Stimulated activated CD4-positive, alpha-beta T cell treated with anti-CD3 and anti-CD28 coated beads, TNF-alpha, amount 100 ng/mL, for 48 hours (primary cell): ENCODE measurements around the gene GSTCD.
"Not testable (repeated sequence)": the region's sequence is repeated elsewhere in the genome, so short reads cannot be mapped to it uniquely, and the experiment has no call there.

ENCODE experiments used
- DNase-seq, 3 donors: peaks; one replicate each; pipeline ENCODE4 v3.0.0-alpha.2; 2020; ENCODE audit warnings: low read depth in 3 of 3

GSTCD gene

GRCh38 chr4:105715692-105716278 lies 7.2 kb downstream of the GSTCD start:
- DNase-seq, result no peak

DNA sequence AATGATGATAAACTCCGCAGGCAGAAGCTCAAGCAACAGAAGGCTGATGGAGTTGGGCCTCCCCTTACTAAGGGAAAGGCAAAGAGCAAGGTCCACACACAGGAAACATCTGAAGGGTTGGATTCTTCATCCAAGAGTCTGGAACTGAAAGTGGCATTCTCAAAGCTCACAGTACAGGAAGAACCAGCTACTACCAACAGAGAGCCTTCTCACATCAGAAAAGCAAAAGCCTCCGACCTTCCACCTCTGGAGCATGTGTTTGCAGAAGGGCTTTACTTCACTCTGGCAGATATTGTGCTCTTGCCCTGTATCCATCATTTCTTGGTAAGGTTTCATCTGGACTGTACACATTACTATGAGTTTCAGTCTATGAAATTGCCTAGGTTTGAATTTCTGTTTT lies 10.6 kb downstream of the GSTCD start:
- DNase-seq, result no peak

DNA sequence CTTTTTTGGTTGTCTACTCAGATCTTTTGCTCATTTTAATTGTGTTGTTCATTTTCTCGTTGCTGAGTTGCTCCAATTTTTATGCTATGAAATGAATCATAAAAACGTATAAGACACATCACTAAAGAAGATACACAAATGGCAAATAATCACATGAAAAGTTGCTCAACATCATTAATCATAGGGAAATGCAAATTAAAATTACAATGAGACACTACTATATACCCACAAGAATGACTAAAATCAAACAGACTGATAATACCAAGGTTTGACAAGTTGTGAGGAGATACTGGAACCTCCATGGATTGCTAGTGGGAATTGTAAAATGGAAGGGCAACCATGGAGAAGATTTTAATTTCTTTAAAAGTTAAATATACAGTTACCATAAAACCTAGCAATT lies 17.0 kb downstream of the GSTCD start:
- no peak for DNase-seq

- not testable (repeated sequence) for DNase-seq
Observed at GRCh38 chr4:105729895-105730294, 21.3 kb downstream of the GSTCD start.

DNA sequence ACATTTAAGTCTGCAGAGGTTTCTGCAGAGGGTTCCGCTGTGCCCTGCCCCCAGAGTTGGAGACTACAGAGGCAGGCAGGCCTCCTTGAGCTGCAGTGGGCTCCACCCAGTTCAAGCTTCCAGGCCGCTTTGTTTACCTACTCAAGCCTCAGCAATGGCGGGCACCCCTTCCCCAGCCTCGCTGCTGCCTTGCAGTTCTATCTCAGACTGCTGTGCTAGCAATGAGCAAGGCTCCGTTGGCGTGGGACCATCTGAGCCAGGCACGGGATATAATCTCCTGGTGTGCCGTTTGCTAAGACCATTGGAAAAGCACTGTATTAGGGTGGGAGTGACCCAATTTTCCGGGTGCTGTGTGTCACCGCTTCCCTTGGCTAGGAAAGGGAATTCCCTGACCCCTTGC lies 26.6 kb downstream of the GSTCD start:
- not testable (repeated sequence) for DNase-seq

- no peak for DNase-seq
Observed at GRCh38 chr4:105741548-105741947, 33.0 kb downstream of the GSTCD start.

- no peak for DNase-seq
Observed at GRCh38 chr4:105748222-105748621, 39.6 kb downstream of the GSTCD start.

- no peak for DNase-seq
Observed at GRCh38 chr4:105751718-105752299, 43.2 kb downstream of the GSTCD start.

- no peak for DNase-seq
Observed at GRCh38 chr4:105753361-105753760, 44.8 kb downstream of the GSTCD start.

GRCh38 chr4:105755375-105755774 lies 46.8 kb downstream of the GSTCD start:
- DNase-seq, result no peak

DNA sequence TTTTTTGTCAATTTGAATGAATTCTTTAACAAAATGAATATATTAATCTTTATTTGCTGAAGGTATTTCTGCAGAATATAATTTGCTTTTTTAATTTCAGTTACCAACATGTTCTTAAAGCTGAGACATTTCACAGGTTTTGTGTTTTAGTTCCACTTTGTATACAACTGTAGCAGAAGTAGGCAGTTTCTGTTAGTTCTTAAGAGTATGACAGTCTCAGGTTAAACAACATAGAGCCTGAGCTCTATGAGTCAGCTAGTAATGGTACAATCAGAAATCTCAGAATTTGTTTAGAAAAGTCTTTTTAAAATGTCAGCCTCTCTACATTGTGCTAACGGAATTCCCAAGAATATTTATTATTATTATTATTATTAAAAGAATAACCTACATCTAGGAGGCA lies 50.4 kb downstream of the GSTCD start:
- no peak for DNase-seq

DNA sequence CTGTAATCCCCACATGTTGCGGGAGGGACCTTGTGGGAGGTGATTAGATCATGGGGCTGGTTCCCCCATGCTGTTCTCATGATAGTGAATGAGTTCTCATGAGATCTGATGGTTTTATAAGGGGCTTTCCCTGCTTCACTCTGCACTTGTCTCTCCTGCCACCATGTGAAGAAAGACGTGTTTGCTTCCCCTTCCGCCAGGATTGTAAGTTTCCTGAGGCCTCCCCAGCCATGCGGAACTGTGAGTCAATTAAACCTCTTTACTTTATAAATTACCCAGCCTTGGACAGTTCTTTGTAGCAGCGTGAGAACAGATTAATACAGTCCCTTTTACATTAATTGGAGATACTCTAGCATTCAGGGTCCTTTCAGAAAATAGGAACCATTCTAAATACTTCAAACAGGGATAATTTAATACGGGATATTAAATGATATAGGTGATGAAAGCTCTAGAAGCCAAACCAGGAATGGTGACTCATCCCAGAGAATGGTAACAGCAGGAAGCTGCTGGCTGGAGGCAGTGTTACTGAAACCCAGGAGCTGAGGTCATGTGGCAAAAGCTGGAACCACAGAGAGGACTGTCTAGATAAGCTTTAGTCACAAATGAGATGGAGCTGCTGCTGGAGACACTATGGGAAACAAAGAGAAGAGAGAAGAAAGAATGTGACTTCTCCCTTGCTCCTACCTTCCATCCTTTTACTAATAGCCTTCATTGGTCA lies 57.3 kb downstream of the GSTCD start:
- no peak for DNase-seq

DNA sequence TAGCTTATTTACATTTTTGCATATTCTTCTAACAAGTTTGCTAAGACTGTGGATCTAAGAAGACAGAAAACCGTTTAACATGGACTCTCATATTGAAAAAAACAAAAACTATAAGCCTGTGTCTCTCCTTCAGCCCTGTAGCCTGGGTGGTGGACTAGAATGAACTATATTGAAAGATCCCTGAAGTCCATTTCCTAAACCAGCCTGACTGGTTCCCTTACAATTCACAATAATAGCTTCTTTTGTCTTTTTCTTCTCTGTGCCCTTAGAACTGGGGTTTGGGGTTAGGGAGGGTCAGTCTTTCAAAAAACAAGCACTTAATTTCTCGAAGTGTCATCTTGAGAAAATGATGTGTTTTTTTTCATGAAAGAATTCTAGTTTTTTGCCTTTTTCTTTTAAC lies 59.0 kb downstream of the GSTCD start:
- DNase-seq, result no peak

DNA sequence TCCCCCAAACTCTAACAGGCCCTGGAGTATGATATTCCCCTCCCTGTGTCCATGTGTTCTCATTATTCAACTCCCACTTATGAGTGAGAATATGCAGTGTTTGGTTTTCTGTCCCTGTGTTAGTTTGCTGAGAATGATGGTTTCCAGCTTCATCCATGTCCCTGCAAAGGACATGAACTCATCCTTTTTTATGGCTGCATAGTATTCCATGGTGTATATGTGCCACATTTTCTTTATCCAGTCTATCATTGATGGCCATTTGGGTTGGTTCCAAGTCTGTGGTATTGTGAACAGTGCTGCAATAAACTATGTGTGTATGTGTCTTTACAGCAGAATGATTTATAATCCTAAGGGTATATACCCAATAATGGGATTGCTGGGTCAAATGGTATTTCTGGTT lies 61.9 kb downstream of the GSTCD start:
- DNase-seq, result not testable (repeated sequence)

DNA sequence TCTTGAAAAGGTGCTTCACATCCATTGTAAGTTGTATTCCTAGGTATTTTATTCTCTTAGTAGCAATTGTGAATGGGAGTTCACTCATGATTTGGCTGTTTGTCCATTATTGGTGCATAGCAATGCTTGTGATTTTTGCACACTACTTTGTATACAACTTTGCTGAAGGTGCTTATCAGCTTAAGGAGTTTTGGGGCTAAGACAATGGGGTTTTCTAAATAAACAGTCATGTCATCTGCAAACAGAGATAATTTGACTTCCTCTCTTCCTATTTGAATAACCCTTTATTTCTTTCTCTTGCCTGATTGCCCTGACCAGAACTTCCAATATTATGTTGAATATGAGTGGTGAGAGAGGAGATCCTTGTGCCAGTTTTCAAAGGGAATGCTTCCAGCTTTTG lies 63.5 kb downstream of the GSTCD start:
- DNase-seq, result not testable (repeated sequence)

- DNase-seq, result not testable (repeated sequence)
Observed at GRCh38 chr4:105775760-105776415, 67.3 kb downstream of the GSTCD start.

DNA sequence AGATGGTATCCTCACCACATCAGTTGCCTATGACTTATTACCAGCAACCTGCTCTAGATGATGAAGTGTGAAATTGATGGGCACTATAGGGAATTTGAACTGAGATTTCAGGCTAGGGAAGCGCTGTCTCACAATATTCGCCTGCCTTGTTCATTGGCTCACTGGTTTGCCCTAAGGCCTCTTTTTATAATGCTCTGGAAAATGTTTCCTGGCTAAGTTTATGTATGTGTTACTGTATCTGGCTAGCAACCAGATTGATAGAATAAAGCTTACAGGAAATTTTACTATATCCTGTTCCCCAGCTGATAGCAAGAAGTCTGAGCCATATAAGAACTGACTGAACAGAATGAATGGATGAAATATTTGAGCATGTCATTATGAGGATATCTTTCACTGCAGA lies 71.6 kb downstream of the GSTCD start:
- no peak for DNase-seq

GRCh38 chr4:105784761-105785160 lies 76.2 kb downstream of the GSTCD start:
- no peak for DNase-seq

DNA sequence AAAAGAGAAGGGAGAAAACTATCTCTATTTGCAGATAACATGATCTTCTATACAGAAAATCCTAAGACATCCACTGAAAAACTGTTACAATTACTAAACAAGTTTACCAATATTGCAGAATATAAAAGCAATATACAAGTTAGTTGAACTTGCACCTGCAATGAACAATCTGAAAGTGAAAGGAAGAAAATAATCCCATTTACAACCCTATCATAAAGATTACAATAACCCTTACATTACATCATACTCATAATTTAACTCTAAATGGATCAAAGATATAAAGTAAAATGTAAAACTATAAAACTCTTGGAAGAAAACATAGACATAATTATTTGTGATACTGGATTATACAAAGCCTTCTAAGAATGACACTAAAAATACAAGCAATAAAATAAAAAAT lies 77.2 kb downstream of the GSTCD start:
- DNase-seq, result no peak

GRCh38 chr4:105786748-105787147 lies 78.2 kb downstream of the GSTCD start:
- no peak for DNase-seq

GRCh38 chr4:105797225-105797624 lies 88.6 kb downstream of the GSTCD start:
- DNase-seq, result no peak

DNA sequence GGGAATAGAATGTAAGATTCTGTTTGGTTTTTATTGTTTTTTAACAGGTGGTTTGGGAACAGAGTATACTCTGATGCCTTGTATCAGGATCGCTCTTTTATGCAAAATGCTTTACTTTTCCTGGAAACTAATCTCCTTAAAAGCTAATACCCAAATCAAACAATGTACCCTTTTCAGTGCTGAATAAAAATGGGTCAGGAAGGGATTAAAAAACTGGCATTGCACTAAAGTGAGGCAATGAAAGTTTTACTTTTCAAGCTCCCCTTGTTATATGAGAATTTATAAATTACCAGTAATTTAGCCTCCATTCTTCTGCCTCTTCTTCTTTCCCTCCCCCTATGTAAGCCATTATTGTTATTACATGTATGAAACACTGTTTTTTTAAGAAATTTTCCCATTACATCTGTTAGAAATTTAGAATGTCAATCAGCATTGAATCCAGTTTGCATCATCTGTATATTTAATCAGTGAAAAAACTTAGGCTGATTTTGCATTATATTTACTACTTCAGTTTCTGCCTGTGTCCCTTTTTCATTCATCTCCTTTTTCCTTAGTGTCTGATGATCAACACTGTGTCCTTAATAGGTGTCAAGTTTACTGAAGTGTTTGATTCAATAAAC lies 97.0 kb downstream of the GSTCD start:
- DNase-seq, result no peak
